Activated CD8-positive, alpha-beta T cell treated with anti-CD3 and anti-CD28 coated beads for 36 hours (primary cell): ENCODE measurements around the gene CACNA1C. TPM values are rescaled to one million over a fixed set of nuclear protein-coding genes. Genes with fewer than 3 reads are reported as not detected.

ENCODE experiments used
- ATAC-seq: fragments of 200-7000 bp; cut with Tn5 transposase; one replicate; pipeline ENCODE4 v1.10.0; 2021; ENCODE audit warnings: mild to moderate bottlenecking, moderate library complexity
- CTCF ChIA-PET: fragments of 350-600 bp; sonication (Branson Sonifier 250); formaldehyde crosslinking; loops from one replicate; lab custom pipeline; 2021; ENCODE audit warnings: antibody characterized with exemption; lab: Charles Lee
- POLR2A ChIA-PET: fragments of 350-600 bp; sonication (Branson Sonifier 250); formaldehyde crosslinking; loops from one replicate; lab custom pipeline; 2021; ENCODE audit warnings: antibody characterized with exemption; lab: Charles Lee
- DNase-seq: peaks from one replicate; pipeline ENCODE4 v3.0.0-alpha.2; 2020
- H3K27ac Mint-ChIP-seq: one replicate; pipeline ENCODE4 v1.8.0; 2021; ENCODE audit warnings: mild to moderate bottlenecking, mixed read lengths
- H3K27me3 Mint-ChIP-seq: one replicate; pipeline ENCODE4 v1.8.0; 2021; ENCODE audit warnings: mixed read lengths
- H3K36me3 Mint-ChIP-seq: one replicate; pipeline ENCODE4 v1.8.0; 2021; ENCODE audit warnings: low read depth, mixed read lengths
- H3K4me1 Mint-ChIP-seq: one replicate; pipeline ENCODE4 v1.8.0; 2021; ENCODE audit warnings: low read depth, mixed read lengths
- H3K4me3 Mint-ChIP-seq: one replicate; pipeline ENCODE4 v1.8.0; 2021; ENCODE audit warnings: mild to moderate bottlenecking, moderate library complexity, mixed read lengths
- H3K9me3 Mint-ChIP-seq: one replicate; pipeline ENCODE4 v1.8.0; 2021; ENCODE audit warnings: mixed read lengths
- CTCF ChIP-seq: fragments of 200-600 bp; IDR thresholded peaks from one replicate; pipeline ENCODE4 v1.8.0; 2022; ENCODE audit warnings: antibody characterized with exemption, mild to moderate bottlenecking
- intact Hi-C: fragments of 100-400 bp; cut with micrococcal nuclease; formaldehyde crosslinking; loops from one replicate; pipeline ENCODE4 v1.10.0; 2022
- total RNA-seq, 2 experiments: library from RNA; stranded (reverse); gene quantifications; one replicate each; pipeline ENCODE4 v1.2.3, GENCODE V29; 2021

CACNA1C gene
- total RNA-seq, 2 experiments from 2014 or later: 0.02 to 0.05 TPM

- Mint-ChIP-seq H3K36me3 (no peaks in the 10 kb centered on the region), H3K27ac (no peak overlapping the region), H3K27me3 (peaks cover 9% of the 10 kb centered on the region), H3K4me1 (no peaks in the 10 kb centered on the region), H3K4me3 (no peak overlapping the region), H3K9me3 (no peaks in the 10 kb centered on the region)
- DNase-seq (no peak), ATAC-seq (no peak)
- CTCF ChIA-PET: no interaction called here
- POLR2A ChIA-PET: no interaction called here
- no peak for TF ChIP-seq CTCF
- intact Hi-C loops: no loop called here
Observed at GRCh38 chr12:2351161-2351560, 298.4 kb downstream of the CACNA1C start.

DNA sequence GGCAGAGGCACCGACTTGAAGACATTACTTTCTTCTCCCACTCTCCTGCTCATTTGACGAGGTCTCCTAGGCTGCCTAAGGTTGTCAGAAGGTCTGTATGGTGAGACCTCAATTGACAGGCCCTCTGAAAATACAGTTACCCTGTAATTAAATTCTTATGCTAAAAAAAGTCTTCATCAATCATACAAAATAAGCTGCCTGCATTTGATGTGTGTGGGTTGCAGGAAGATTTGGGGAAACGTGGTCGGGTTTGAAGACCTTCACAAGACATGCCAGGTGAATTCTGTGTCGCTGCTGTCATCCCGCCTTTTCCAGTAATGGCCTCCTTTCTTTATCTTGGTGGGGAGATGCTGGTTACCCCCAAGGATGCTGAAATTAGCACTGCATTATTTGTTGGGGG is 299.4 kb downstream of the CACNA1C start:
- TF ChIP-seq CTCF: no peak
- ATAC-seq (no peak), DNase-seq (no peak)
- ChIA-PET POLR2A (no interaction called here), CTCF (no interaction called here)
- Mint-ChIP-seq H3K4me3 (no peak overlapping the region), H3K4me1 (peaks cover 2% of the 10 kb centered on the region), H3K9me3 (no peaks in the 10 kb centered on the region), H3K27ac (no peak overlapping the region), H3K36me3 (no peaks in the 10 kb centered on the region), H3K27me3 (peaks cover 14% of the 10 kb centered on the region)
- intact Hi-C loops: no loop called here

DNA sequence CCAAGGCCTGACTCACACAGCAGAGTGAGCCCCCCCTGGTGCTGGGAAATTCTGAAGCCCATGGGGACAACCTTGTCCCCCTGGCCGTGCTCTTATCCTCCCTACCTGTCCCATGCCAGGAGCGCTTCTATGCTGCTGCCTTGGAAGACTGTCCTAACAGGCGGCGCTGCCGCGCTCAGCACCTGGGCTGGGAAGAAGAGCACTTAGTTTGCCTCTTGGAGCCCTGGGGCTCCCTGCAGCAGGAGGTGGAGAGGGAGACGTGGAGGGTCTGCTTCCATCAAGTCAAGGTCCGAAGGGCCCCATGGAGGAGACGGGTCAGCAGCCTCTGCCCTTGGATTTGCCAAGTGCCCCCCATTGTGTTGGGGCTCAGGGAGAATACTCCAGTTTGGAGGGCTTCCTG is 300.5 kb downstream of the CACNA1C start:
- H3K27me3 Mint-ChIP-seq: peaks cover 17% of the 10 kb centered on the region
- DNase-seq (no peak), ATAC-seq (no peak)
- ChIA-PET POLR2A (no interaction called here), CTCF (no interaction called here)
- H3K27ac Mint-ChIP-seq: no peak overlapping the region
- TF ChIP-seq CTCF: no peak
- no peaks in the 10 kb centered on the region for H3K36me3 Mint-ChIP-seq
- H3K9me3 Mint-ChIP-seq: no peaks in the 10 kb centered on the region
- intact Hi-C loops: no loop called here
- H3K4me1 Mint-ChIP-seq: peaks cover 7% of the 10 kb centered on the region
- H3K4me3 Mint-ChIP-seq: no peak overlapping the region

GRCh38 chr12:2353691-2354090 is 300.9 kb downstream of the CACNA1C start:
- CTCF ChIA-PET: interaction anchor here (0.7 kb wide), 1 partner anchor 41 kb away, joined by 3 read pairs; no protein-coding TSS in a partner anchor
- H3K27ac Mint-ChIP-seq: no peak overlapping the region
- POLR2A ChIA-PET: no interaction called here
- H3K9me3 Mint-ChIP-seq: no peaks in the 10 kb centered on the region
- ATAC-seq: no peak
- no peak for TF ChIP-seq CTCF
- no peak for DNase-seq
- intact Hi-C loops: no loop called here
- peaks cover 17% of the 10 kb centered on the region for H3K27me3 Mint-ChIP-seq
- H3K4me3 Mint-ChIP-seq: no peak overlapping the region
- no peaks in the 10 kb centered on the region for H3K36me3 Mint-ChIP-seq
- peaks cover 11% of the 10 kb centered on the region for H3K4me1 Mint-ChIP-seq

DNA sequence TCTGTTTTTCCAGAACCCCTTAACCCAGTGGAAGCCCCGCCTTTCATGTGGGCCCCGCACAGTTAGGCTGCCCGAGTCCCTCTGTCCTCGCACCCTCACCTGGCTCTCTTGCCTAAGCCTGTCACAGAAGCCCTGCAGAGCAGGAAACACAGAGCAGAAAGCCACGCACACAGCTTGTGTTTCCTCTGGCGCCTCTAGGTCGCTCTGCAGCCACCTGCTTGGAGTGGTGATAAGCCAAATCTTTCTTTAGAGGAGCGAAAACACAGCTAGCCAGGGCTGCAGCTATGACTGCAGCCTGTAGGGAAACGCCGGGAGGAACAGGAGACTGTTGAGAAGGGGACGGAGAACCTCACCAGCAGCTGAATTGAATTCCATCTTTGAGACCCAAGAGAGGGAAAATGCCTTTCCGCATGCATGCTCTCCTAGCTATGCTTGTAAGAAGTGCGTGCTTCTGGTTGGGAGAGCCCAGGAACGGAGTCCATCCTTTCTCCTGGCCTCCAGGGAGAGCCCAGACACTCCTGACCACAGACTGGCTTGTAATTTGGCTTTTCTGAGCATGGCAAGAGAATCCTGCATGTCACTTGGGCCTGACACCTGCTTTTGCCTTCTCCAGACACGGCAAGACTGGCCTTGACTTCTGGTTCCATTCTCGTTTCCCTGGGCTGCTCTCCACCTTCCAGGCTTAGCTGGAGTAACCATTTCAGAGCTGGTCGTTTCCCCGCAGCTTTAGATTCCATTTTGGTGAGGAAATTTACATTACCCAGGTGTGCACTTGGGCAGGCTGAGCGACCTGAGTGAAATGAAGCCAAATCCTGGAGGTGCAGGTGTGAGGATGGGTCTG is 301.6 kb downstream of the CACNA1C start:
- Mint-ChIP-seq H3K27me3 (peaks cover 22% of the 10 kb centered on the region), H3K36me3 (no peaks in the 10 kb centered on the region), H3K4me1 (peaks cover 16% of the 10 kb centered on the region), H3K9me3 (no peaks in the 10 kb centered on the region), H3K4me3 (no peak overlapping the region), H3K27ac (no peak overlapping the region)
- ATAC-seq (no peak), DNase-seq (no peak)
- TF ChIP-seq CTCF: no peak
- intact Hi-C loops: no loop called here
- ChIA-PET CTCF (interaction anchor here (0.7 kb wide), 1 partner anchor 41 kb away, joined by 3 read pairs; no protein-coding TSS in a partner anchor), POLR2A (no interaction called here)
